Measurements from ENCODE around the gene WDR31. TPM values are rescaled to one million over a fixed set of nuclear protein-coding genes. Genes with fewer than 3 reads are reported as not detected.

WDR31 gene
- total RNA-seq, 1 donor from 2014 or later: 3.7 TPM

GRCh38 chr9:113341712-113342410, 1.8 kb upstream of the WDR31 start:
- peak; percentile 51 for DNase-seq

GRCh38 chr9:113337714-113338113, 2.4 kb downstream of the WDR31 start:
- DNase-seq: no peak

- DNase-seq: no peak
Observed at GRCh38 chr9:113331780-113332179, 8.3 kb downstream of the WDR31 start.

- DNase-seq: no peak
Observed at GRCh38 chr9:113328045-113328782, 11.9 kb downstream of the WDR31 start.

GRCh38 chr9:113326230-113326629, 13.8 kb downstream of the WDR31 start:
- DNase-seq: no peak

GRCh38 chr9:113322671-113323070, 17.4 kb downstream of the WDR31 start:
- no peak for DNase-seq

- no peak for DNase-seq
Observed at GRCh38 chr9:113320051-113320450, 20.0 kb downstream of the WDR31 start.

GRCh38 chr9:113319054-113319453, 21.0 kb downstream of the WDR31 start:
- DNase-seq: no peak

GRCh38 chr9:113317777-113318176, 22.3 kb downstream of the WDR31 start:
- DNase-seq: no peak

GRCh38 chr9:113316030-113316429, 24.0 kb downstream of the WDR31 start:
- no peak for DNase-seq

- no peak for DNase-seq
Observed at GRCh38 chr9:113315231-113315630, 24.8 kb downstream of the WDR31 start.

GRCh38 chr9:113313261-113313660, 26.8 kb downstream of the WDR31 start:
- DNase-seq: peak; percentile 78

GRCh38 chr9:113311961-113312360, 28.1 kb downstream of the WDR31 start:
- no peak for DNase-seq

GRCh38 chr9:113310538-113310937, 29.5 kb downstream of the WDR31 start:
- no peak for DNase-seq

GRCh38 chr9:113309204-113309813, 30.8 kb downstream of the WDR31 start:
- peak; percentile 68 for DNase-seq

- DNase-seq: no peak
Observed at GRCh38 chr9:113307396-113307975, 32.6 kb downstream of the WDR31 start.

GRCh38 chr9:113306566-113306965, 33.5 kb downstream of the WDR31 start:
- DNase-seq: no peak

GRCh38 chr9:113302792-113303418, 37.2 kb downstream of the WDR31 start, which contains the start of gene RNF183:
RNF183 (minus strand) TSS chr9:113303376; CDS start chr9:113298184, 5,192 bp downstream.
- DNase-seq: no peak

- no peak for DNase-seq
Observed at GRCh38 chr9:113301548-113301947, 38.5 kb downstream of the WDR31 start.

- DNase-seq: peak; percentile 58
Observed at GRCh38 chr9:113299800-113300292, 40.2 kb downstream of the WDR31 start.

GRCh38 chr9:113298924-113299770, 40.9 kb downstream of the WDR31 start:
- DNase-seq: no peak
